Upper lobe of right lung (tissue), 1 donor: Measurements from ENCODE around the gene ZBED2. TPM values are rescaled to one million over a fixed set of nuclear protein-coding genes. Genes with fewer than 3 reads are reported as not detected.
A peak's percentile ranks its signal among the peaks of the same experiment; 100 is the strongest.

Source experiments
- ATAC-seq: fragments of 200-7000 bp; cut with Tn5 transposase; one replicate; pipeline ENCODE4 v1.9.1; 2020; ENCODE audit warnings: mild to moderate bottlenecking, moderate library complexity
- DNase-seq: peaks from one replicate; pipeline ENCODE4 v3.0.0-alpha.2; 2020
- H3K27ac ChIP-seq: fragments of 200-600 bp; one replicate; pipeline ENCODE4 v1.8.0; 2022
- H3K27me3 ChIP-seq: fragments of 200-600 bp; one replicate; pipeline ENCODE4 v1.8.0; 2022; ENCODE audit warnings: mild to moderate bottlenecking
- H3K36me3 ChIP-seq: fragments of 200-600 bp; one replicate; pipeline ENCODE4 v1.8.0; 2022
- H3K4me1 ChIP-seq: fragments of 200-600 bp; one replicate; pipeline ENCODE4 v1.8.0; 2022
- H3K4me3 ChIP-seq: fragments of 200-600 bp; one replicate; pipeline ENCODE4 v1.8.0; 2022; ENCODE audit warnings: mild to moderate bottlenecking
- H3K9me3 ChIP-seq: fragments of 200-600 bp; one replicate; pipeline ENCODE4 v1.8.0; 2022
- intact Hi-C: fragments of 100-400 bp; cut with DNase I; formaldehyde crosslinking; loops from one replicate; pipeline ENCODE4 v1.11.0; 2022
- total RNA-seq: library from RNA; stranded (reverse); fragmentation: NEBNext Ultra II Directional; extraction: Animal tissue kit (Norgen Biotek cat#: 25700); gene quantifications from one replicate; pipeline ENCODE4 v1.2.1, GENCODE V29; 2021
- TF ChIP-seq, protein P1 (sequence below): fragments of 200-600 bp; IDR thresholded peaks from one replicate; pipeline ENCODE4 v1.8.0; 2022; ENCODE audit warnings: antibody characterized with exemption
- donor health status: DM: no; HTN: yes; CAD: no; lungs with severe emphysema.

ZBED2 gene
- total RNA-seq, 1 donor from 2014 or later, result 6.4 TPM

DNA sequence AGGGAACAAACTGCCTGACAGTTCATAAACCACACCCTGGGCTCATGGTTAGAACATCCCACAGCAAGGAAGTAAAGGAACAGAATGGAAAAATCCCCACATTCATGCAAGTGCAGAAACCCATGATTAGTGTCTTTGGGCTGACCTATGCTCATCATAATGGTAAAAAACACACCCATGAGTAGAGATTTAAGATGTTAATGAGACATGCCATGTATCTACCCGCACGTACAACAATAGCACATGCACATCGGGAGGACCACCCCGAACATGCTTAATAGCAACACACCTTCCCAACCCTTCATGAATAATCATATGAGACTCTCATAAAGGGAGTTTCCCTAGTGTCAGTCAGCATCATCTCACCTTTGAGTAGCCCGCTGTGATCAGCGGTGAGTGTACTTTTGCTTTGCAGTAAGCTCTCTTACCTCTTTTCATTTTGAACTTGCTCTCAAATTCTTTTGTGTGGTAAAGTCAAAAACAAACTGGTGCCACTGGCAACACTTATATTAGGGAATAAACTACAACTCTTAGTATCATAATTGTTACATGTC, 23.2 kb downstream of the ZBED2 start:
- DNase-seq (no peak), ATAC-seq (no peak)
- Histone ChIP-seq H3K36me3 (no peaks in the 10 kb centered on the region), H3K27ac (no peak overlapping the region), H3K9me3 (no peaks in the 10 kb centered on the region), H3K27me3 (no peaks in the 10 kb centered on the region), H3K4me1 (no peaks in the 10 kb centered on the region), H3K4me3 (no peak overlapping the region)
- intact Hi-C loops, result no loop called here
- TF ChIP-seq, protein P1, sequence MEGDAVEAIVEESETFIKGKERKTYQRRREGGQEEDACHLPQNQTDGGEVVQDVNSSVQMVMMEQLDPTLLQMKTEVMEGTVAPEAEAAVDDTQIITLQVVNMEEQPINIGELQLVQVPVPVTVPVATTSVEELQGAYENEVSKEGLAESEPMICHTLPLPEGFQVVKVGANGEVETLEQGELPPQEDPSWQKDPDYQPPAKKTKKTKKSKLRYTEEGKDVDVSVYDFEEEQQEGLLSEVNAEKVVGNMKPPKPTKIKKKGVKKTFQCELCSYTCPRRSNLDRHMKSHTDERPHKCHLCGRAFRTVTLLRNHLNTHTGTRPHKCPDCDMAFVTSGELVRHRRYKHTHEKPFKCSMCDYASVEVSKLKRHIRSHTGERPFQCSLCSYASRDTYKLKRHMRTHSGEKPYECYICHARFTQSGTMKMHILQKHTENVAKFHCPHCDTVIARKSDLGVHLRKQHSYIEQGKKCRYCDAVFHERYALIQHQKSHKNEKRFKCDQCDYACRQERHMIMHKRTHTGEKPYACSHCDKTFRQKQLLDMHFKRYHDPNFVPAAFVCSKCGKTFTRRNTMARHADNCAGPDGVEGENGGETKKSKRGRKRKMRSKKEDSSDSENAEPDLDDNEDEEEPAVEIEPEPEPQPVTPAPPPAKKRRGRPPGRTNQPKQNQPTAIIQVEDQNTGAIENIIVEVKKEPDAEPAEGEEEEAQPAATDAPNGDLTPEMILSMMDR, result no peak

DNA sequence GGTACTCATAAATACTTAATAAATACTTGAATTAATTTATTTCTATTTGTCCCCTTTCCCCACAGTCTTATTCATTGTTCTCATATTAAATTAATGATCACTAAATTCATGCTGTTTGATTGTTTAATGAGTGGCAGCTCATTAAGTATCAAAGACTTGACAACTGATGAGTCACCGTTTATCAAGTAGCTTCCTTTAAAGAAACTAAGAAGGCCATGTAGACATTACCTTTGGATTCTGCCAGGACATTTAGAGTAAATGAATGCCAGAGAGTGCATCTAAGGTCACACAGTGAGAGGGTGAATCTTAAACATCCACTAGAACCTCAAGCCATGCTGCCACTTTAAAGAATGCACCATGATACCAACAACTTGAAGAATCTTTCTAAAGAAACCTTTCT, 23.9 kb downstream of the ZBED2 start:
- Histone ChIP-seq H3K27ac (no peak overlapping the region), H3K4me3 (no peak overlapping the region), H3K4me1 (no peaks in the 10 kb centered on the region), H3K27me3 (no peaks in the 10 kb centered on the region), H3K36me3 (no peaks in the 10 kb centered on the region), H3K9me3 (no peaks in the 10 kb centered on the region)
- DNase-seq, result no peak
- ATAC-seq, result no peak
- intact Hi-C loops, result no loop called here
- TF ChIP-seq, protein P1, result no peak

DNA sequence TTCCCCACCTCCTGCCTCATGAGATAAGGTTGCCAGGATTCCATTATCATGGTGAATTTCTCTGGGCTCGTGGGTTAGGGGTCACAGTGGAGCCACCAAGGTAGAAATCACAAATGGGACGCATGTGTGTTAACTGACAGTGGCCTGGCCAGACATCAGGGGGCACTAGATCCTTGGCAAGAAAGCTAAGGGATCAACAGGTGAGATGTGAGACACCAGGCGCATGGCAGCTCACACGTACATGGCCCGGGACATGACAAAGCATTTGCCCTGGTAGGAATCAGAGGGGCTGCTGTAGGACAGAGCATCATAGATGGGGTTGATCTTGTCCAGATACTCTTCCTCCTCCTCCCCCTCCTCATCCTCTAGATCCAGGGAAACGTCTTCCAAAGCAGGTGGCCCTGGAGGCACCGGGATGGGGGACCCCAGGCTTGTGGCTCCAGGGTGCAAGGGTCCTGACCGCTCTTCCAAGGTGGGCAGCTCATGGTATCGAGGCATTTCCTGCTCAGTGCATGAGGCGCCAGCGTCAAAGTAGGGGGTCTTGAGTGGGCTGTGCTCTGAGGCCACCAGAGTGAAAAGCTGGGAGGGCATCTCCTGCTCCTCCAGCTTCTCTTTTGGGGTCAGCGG, 24.6 kb downstream of the ZBED2 start:
- H3K36me3 ChIP-seq, result no peaks in the 10 kb centered on the region
- ATAC-seq, result peak; percentile 33

DNA sequence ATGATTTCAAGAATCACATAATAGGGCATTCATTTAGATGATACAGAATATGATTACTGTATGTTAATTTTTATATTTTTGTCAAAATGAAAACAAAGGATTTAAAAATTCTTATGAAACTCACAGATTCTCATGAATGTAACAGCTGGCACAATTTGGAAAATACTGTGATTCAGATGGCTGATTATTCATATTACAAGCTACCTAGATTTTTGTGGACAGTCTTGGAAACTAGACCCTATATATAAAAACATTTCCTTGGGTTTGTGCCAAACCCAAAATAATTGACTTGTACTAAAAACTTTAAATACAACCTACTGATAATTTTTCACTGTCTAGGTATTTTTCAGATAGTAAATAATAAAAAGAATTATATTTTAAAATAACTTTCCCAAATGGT, 26.2 kb downstream of the ZBED2 start:
- DNase-seq, result no peak
- H3K4me3 ChIP-seq, result no peak overlapping the region
- no peaks in the 10 kb centered on the region for H3K9me3 ChIP-seq
- no peak overlapping the region for H3K27ac ChIP-seq
- no peaks in the 10 kb centered on the region for H3K27me3 ChIP-seq
- H3K36me3 ChIP-seq, result no peaks in the 10 kb centered on the region
- intact Hi-C loops, result no loop called here
- no peaks in the 10 kb centered on the region for H3K4me1 ChIP-seq
- no peak for ATAC-seq
- TF ChIP-seq, protein P1, result no peak

More for the DNA sequence above, 24.6 kb downstream of the ZBED2 start:
- DNase-seq, result no peak
- no peaks in the 10 kb centered on the region for H3K27me3 ChIP-seq
- no peak overlapping the region for H3K4me3 ChIP-seq
- TF ChIP-seq, protein P1, result no peak
- H3K27ac ChIP-seq, result no peak overlapping the region
- H3K9me3 ChIP-seq, result no peaks in the 10 kb centered on the region
- intact Hi-C loops, result no loop called here
- H3K4me1 ChIP-seq, result no peaks in the 10 kb centered on the region

DNA sequence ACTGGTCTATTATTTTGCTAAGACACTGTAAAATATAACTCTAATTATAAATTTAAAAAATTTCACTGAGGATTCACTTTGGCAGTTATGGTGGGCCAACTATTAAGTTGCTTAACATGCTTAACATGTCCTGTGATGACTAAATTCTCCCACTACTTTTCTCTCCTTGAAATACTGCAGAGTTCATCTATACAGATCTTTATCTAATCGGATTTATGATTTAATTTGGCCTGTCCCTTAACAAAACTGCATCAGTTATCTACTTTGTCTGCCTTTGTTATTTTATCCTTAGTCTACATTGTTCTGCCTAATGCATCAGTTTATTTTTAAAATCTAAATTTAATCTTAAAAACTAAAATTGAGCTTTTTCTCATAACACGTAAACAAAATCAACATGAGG, 26.8 kb downstream of the ZBED2 start:
- no peak overlapping the region for H3K4me3 ChIP-seq
- no peaks in the 10 kb centered on the region for H3K27me3 ChIP-seq
- H3K9me3 ChIP-seq, result no peaks in the 10 kb centered on the region
- DNase-seq (no peak), ATAC-seq (no peak)
- no peaks in the 10 kb centered on the region for H3K36me3 ChIP-seq
- intact Hi-C loops, result no loop called here
- TF ChIP-seq, protein P1, result no peak
- H3K4me1 ChIP-seq, result no peaks in the 10 kb centered on the region
- no peak overlapping the region for H3K27ac ChIP-seq
